ENCODE data around the gene NAA30. TPM values are rescaled to one million over a fixed set of nuclear protein-coding genes. Genes with fewer than 3 reads are reported as not detected.

NAA30 gene
- total and polyA plus RNA-seq, 8 donors: 3.1 to 31.6 (median 16.3) TPM

- H3K4me1 ChIP-seq: no peaks in the 10 kb centered on the region
- intact Hi-C loops (cut with DNase I; ENCODE audit: low total_unique reads): no loop called here
- no peak for TF ChIP-seq CTCF (IDR thresholded peaks at IDR 0.05)
- TF ChIP-seq EP300 (IDR thresholded peaks at IDR 0.05): no peak
- TF ChIP-seq POLR2A (IDR thresholded peaks at IDR 0.05): no peak
- no peak for TF ChIP-seq POLR2AphosphoS5 (IDR thresholded peaks at IDR 0.05)
- no peaks in the 10 kb centered on the region for H3K9me3 ChIP-seq
- no peak overlapping the region for H3K27ac ChIP-seq
- no peak for DNase-seq
- no peak overlapping the region for H3K4me3 ChIP-seq
- H3K27me3 ChIP-seq: no peaks in the 10 kb centered on the region
- H3K36me3 ChIP-seq: no peaks in the 10 kb centered on the region
Measured at GRCh38 chr14:57383125-57383745, 7.2 kb upstream of the NAA30 start.

GRCh38 chr14:57388067-57388466 is 2.3 kb upstream of the NAA30 start:
- Histone ChIP-seq H3K9me3 (no peaks in the 10 kb centered on the region), H3K27me3 (no peaks in the 10 kb centered on the region), H3K36me3 (no peaks in the 10 kb centered on the region), H3K4me1 (peaks cover 14 to 25% (median 19%) of the 10 kb centered on the region in 4 donors), H3K4me3 (no peak overlapping the region), H3K27ac (no peak overlapping the region)
- intact Hi-C loops (cut with DNase I; ENCODE audit: low total_unique reads): no loop called here
- TF ChIP-seq POLR2A (IDR thresholded peaks at IDR 0.05): no peak
- TF ChIP-seq CTCF (IDR thresholded peaks at IDR 0.05): no peak
- TF ChIP-seq EP300 (IDR thresholded peaks at IDR 0.05): no peak
- no peak for DNase-seq

GRCh38 chr14:57389646-57390036 is 745 bp upstream of the NAA30 start:
- H3K4me1 ChIP-seq: peaks cover 19 to 35% (median 27%) of the 10 kb centered on the region in 4 donors
- H3K27ac ChIP-seq: peak overlapping the region; percentile 87 to 97 (median 90)
- no peaks in the 10 kb centered on the region for H3K27me3 ChIP-seq
- H3K4me3 ChIP-seq: peak overlapping the region; percentile 69 to 95 (median 85)
- H3K36me3 ChIP-seq: no peaks in the 10 kb centered on the region
- DNase-seq: no peak
- TF ChIP-seq CTCF (IDR thresholded peaks at IDR 0.05): no peak
- TF ChIP-seq POLR2AphosphoS5 (IDR thresholded peaks at IDR 0.05): no peak
- no peak for TF ChIP-seq POLR2A (IDR thresholded peaks at IDR 0.05)
- no peak for TF ChIP-seq EP300 (IDR thresholded peaks at IDR 0.05)
- no peaks in the 10 kb centered on the region for H3K9me3 ChIP-seq
- WGBS, 5 donors: 30 to 39% (median 34%) methylated on average over 5 of the region's 5 CpGs
- intact Hi-C loops (cut with DNase I; ENCODE audit: low total_unique reads): no loop called here

- H3K9me3 ChIP-seq: no peaks in the 10 kb centered on the region
- peaks cover 19 to 38% (median 30%) of the 10 kb centered on the region in 4 donors for H3K4me1 ChIP-seq
- H3K36me3 ChIP-seq: no peaks in the 10 kb centered on the region
- WGBS, 5 donors: 0 to 2% (median 1%) methylated on average over 8 to 70 of the region's 71 CpGs
- H3K27ac ChIP-seq: peak overlapping the region; percentile 87 to 97 (median 90)
- TF ChIP-seq POLR2AphosphoS5 (IDR thresholded peaks at IDR 0.05): no peak
- no peak for TF ChIP-seq POLR2A (IDR thresholded peaks at IDR 0.05)
- TF ChIP-seq CTCF (IDR thresholded peaks at IDR 0.05): no peak
- no peak for TF ChIP-seq EP300 (IDR thresholded peaks at IDR 0.05)
- intact Hi-C loops (cut with DNase I; ENCODE audit: low total_unique reads): no loop called here
- no peaks in the 10 kb centered on the region for H3K27me3 ChIP-seq
- DNase-seq: peak; percentile 37 to 81
- H3K4me3 ChIP-seq: peak overlapping the region; percentile 69 to 95 (median 85)
Measured at GRCh38 chr14:57390806-57391516, 575 bp downstream of the NAA30 start.
